Natural killer cell treated with Interleukin-12 subunit alpha and Interleukin-12 subunit beta and Interleukin-15 and Interleukin-18, amount 100 ng/mL, for 72 hours (primary cell): ENCODE measurements around the gene FBLN5. TPM values are rescaled to one million over a fixed set of nuclear protein-coding genes. Genes with fewer than 3 reads are reported as not detected.

ENCODE experiments used
- ATAC-seq, 2 donors: fragments of 150-1000 bp; cut with Tn5 transposase in 1 of 2; sonication (Bioruptor Pico), chemical (Tn5 transposase) in 1 of 2; 2 replicates each; pipeline ENCODE4 v1.10.0; 2021
- DNase-seq: peaks from one replicate; pipeline ENCODE4 v3.0.0; 2022; ENCODE audit warnings: low spot score
- H3K27ac Mint-ChIP-seq, 2 donors: 1 replicate in 1 of 2; 2 replicates in 1 of 2; pipeline ENCODE4 v1.8.0; 2022; ENCODE audit warnings: mixed read lengths in 2 of 2, mild to moderate bottlenecking in 1 of 2, moderate library complexity in 1 of 2
- H3K27me3 Mint-ChIP-seq, 2 donors: 1 replicate in 1 of 2; 2 replicates in 1 of 2; pipeline ENCODE4 v1.8.0; 2022; ENCODE audit warnings: mixed read lengths in 2 of 2
- H3K36me3 Mint-ChIP-seq: one replicate; pipeline ENCODE4 v1.8.0; 2022; ENCODE audit warnings: mixed read lengths
- H3K4me1 Mint-ChIP-seq, 2 donors: 1 replicate in 1 of 2; 2 replicates in 1 of 2; pipeline ENCODE4 v1.8.0; 2022; ENCODE audit warnings: low read depth in 2 of 2, mixed read lengths in 2 of 2, mild to moderate bottlenecking in 1 of 2
- H3K4me3 Mint-ChIP-seq: one replicate; pipeline ENCODE4 v1.8.0; 2022; ENCODE audit warnings: mixed read lengths
- H3K9me3 Mint-ChIP-seq: 2 replicates; pipeline ENCODE4 v1.8.0; 2022; ENCODE audit warnings: mixed read lengths
- total RNA-seq, 2 donors: library from RNA; stranded (reverse); gene quantifications; one replicate each; pipeline ENCODE4 v1.2.3, GENCODE V29; 2022

FBLN5 gene, protein sequence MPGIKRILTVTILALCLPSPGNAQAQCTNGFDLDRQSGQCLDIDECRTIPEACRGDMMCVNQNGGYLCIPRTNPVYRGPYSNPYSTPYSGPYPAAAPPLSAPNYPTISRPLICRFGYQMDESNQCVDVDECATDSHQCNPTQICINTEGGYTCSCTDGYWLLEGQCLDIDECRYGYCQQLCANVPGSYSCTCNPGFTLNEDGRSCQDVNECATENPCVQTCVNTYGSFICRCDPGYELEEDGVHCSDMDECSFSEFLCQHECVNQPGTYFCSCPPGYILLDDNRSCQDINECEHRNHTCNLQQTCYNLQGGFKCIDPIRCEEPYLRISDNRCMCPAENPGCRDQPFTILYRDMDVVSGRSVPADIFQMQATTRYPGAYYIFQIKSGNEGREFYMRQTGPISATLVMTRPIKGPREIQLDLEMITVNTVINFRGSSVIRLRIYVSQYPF
- not detected for total RNA-seq

DNA sequence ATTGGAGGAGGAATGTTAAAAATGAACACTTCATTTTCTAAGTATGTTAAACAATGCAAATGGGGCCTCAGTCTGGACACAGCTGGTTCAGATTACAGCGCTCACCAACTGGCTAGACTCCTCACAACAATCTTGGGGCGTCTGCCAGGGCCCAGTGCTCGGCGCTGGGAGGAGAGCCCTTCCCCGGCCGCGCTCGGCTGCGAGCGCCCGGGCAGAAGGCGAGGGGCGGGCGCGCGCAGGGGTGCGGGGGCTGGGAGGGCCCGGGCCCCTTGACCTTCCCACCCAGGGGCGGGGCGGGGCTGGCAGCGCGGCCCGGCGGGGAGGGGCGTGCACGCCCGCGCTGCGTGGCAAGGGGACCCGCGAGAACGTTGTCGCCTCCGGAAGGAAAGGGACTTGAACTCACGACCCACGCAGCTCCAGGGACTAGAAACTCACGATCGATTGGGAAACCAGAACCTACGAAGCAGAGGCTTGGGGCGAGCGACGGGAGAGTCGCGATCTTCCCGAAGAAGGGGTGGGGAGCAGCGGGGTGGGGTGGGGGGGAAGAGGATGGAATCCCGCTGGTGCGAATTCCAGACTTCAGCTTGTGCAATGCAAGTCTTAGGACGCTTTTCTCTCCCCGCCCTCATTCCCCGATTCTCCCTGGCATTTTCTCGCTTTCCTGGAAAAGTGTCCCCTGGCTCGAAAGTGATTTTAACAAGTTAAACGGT lies at the start of gene FBLN5:
Gene FBLN5, minus strand, starts transcription at position 220 of the 710 bp plus-strand sequence. CDS start 465 bp downstream, outside the sequence.
- H3K27me3 Mint-ChIP-seq: peaks cover 21 to 39% of the 10 kb centered on the region in 2 donors

DNA sequence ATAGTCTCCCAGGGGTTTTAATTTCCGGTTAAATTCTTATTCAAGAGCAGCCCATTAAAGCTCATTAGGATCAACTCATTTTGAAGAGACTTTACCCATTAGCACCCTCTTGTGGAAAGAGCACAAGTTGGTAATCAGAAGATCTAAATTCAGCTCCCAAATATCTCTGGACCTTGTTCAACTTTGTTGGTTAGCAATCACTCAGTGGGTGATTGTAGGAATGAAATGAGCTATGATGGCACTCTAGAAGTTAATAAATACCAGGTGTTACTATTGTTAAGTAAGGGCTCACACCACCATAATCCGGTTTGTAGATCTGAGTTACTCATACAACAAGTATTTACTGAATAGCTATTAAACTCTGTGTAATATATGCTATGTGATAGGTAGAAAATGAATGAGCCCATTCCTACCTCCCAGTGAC lies 49.5 kb upstream of the FBLN5 start:
- Mint-ChIP-seq H3K36me3 (peaks cover 23% of the 10 kb centered on the region), H3K27me3 (no peaks in the 10 kb centered on the region), H3K27ac (peak overlapping the region; percentile 61 to 79), H3K4me3 (peak overlapping the region; percentile 33), H3K9me3 (no peaks in the 10 kb centered on the region), H3K4me1 (peaks cover 26 to 36% of the 10 kb centered on the region in 2 donors)
- ATAC-seq (no peak), DNase-seq (no peak)

More for the DNA sequence above, at the start of gene FBLN5:
- no peak for DNase-seq
- no peak within 1 kb of the TSS for H3K27ac Mint-ChIP-seq
- no peaks in the 10 kb centered on the region for H3K36me3 Mint-ChIP-seq
- H3K4me1 Mint-ChIP-seq: peaks cover 17 to 18% of the 10 kb centered on the region in 2 donors
- H3K4me3 Mint-ChIP-seq: peak within 1 kb of the TSS; percentile 74
- peak; percentile 63 to 84 for ATAC-seq
- no peaks in the 10 kb centered on the region for H3K9me3 Mint-ChIP-seq

DNA sequence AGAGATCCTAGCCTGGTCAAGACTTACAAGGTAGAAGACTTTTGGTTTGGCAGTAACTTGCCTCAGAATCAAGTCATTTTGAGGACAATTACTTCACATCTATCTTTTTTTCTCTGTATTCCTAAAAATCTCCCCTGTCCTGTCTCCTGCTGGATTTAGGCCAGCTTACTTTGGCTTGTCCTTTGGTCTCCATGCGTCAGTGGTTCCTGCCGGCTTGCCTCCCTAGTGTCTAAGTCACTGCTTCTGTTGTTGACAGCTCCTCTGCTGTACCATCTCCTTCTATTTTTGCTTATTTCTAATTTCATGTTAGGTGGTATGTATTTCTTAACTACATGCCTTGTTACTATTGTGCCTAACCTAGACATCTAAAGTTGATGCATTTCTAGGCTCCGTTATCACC lies 39.7 kb upstream of the FBLN5 start:
- no peak for ATAC-seq
- Mint-ChIP-seq H3K4me1 (peaks cover 5 to 6% of the 10 kb centered on the region in 2 donors), H3K27ac (no peak overlapping the region), H3K4me3 (no peak overlapping the region), H3K9me3 (no peaks in the 10 kb centered on the region), H3K36me3 (peaks cover 50% of the 10 kb centered on the region), H3K27me3 (no peaks in the 10 kb centered on the region)
- no peak for DNase-seq

DNA sequence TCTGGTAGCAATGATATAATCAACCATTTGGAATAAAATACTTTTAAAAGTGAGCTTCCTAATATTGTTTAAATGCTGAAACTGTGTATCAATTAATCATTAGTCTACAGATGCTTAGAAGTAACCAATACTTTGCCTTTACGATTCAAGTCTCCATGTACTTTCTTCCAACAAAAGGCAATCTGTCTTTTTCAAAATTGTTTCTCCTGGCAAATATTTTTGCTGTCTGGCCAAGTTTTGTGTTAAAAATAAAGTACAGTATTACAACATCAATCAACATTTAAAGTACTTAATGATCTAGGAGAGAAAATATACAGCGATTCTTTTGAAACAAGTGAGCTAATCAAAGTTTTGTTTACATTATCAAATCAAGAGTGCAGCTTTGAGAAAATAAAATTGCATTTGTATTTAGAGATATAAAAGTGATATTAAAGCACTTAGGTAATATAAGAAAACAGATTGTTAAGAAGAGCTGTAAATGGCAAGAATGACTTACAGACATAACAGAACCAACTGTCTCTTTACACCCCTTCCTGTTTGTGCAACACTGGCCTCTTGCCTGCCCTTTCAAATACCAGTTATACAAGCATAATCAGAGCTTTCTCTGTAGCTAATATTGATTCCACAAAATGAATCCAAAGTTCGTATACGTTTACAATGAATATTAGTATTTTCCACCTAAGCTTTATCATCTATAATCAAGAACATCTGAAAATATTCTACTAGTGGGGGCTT lies 38.2 kb upstream of the FBLN5 start:
- no peak for ATAC-seq
- no peak for DNase-seq
- Mint-ChIP-seq H3K27ac (peak overlapping the region in 1 of 2 donors; percentile 33), H3K36me3 (peaks cover 45% of the 10 kb centered on the region), H3K27me3 (no peaks in the 10 kb centered on the region), H3K4me3 (no peak overlapping the region), H3K4me1 (peaks cover 6 to 7% of the 10 kb centered on the region in 2 donors), H3K9me3 (no peaks in the 10 kb centered on the region)

DNA sequence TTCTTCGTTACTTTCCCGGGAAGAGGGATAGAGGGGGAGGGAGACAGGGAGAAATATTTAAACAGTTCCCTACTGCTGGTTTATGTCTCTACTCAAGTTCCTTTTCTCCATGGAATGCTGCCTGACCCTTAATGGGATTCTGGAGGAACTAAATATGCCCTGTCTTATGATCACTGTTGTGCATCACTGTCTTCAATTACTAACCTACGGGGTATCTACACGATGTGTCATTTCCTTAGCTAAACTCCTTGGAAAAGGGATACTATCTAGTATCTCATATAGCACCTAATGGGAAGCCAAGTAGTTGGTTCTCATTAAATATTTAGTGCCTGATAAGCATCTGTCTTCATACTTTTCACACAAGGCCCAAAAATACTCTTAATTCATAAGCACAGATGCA lies 37.5 kb upstream of the FBLN5 start:
- Mint-ChIP-seq H3K4me3 (no peak overlapping the region), H3K27me3 (no peaks in the 10 kb centered on the region), H3K4me1 (peaks cover 7 to 11% of the 10 kb centered on the region in 2 donors), H3K27ac (no peak overlapping the region), H3K9me3 (no peaks in the 10 kb centered on the region), H3K36me3 (peaks cover 45% of the 10 kb centered on the region)
- ATAC-seq (no peak), DNase-seq (no peak)

DNA sequence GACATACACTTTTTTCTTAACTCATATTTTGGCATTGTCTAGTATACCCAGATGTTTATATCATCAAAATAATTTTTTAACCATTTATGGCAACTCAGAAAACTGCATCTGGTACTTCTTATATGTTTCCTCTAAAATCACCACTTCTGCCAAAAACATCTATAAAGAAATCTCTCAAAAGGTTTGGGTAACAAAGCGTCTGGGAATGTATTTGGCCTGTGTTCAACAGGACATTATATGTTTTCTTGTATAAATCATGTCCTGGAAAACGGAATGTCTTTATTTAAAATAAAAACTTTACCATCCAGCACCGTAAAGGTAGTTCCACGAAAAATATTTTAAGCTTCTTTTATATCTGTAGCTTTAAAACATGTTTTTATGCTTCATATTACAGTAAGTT lies 36.1 kb upstream of the FBLN5 start:
- no peaks in the 10 kb centered on the region for H3K9me3 Mint-ChIP-seq
- no peak for ATAC-seq
- H3K4me3 Mint-ChIP-seq: no peak overlapping the region
- H3K36me3 Mint-ChIP-seq: peaks cover 45% of the 10 kb centered on the region
- peaks cover 10 to 11% of the 10 kb centered on the region in 2 donors for H3K4me1 Mint-ChIP-seq
- DNase-seq: no peak
- no peaks in the 10 kb centered on the region for H3K27me3 Mint-ChIP-seq
- no peak overlapping the region for H3K27ac Mint-ChIP-seq

DNA sequence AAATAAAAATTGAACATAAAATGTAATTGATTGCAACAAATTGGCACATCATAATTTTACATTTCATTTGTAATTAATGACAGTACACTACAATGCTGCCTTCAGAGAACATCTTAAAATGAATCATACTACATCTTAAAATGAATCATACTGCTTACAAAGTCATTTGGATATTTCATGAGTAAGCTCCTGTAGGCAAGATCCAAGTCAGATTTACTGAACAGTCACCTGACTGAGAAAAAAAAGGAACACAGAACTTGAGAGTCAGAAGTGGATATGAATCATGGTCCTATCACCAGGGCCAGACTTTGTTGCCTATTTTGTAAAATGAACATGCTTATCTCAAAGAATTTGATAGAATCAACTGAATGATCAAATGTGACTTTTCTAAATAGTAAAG lies 32.7 kb upstream of the FBLN5 start:
- ATAC-seq: peak; percentile 89 to 94
- no peak for DNase-seq
- H3K27ac Mint-ChIP-seq: peak overlapping the region; percentile 63 to 88
- peaks cover 13 to 16% of the 10 kb centered on the region in 2 donors for H3K4me1 Mint-ChIP-seq
- no peaks in the 10 kb centered on the region for H3K9me3 Mint-ChIP-seq
- H3K4me3 Mint-ChIP-seq: peak overlapping the region; percentile 49
- no peaks in the 10 kb centered on the region for H3K27me3 Mint-ChIP-seq
- H3K36me3 Mint-ChIP-seq: peaks cover 17% of the 10 kb centered on the region

DNA sequence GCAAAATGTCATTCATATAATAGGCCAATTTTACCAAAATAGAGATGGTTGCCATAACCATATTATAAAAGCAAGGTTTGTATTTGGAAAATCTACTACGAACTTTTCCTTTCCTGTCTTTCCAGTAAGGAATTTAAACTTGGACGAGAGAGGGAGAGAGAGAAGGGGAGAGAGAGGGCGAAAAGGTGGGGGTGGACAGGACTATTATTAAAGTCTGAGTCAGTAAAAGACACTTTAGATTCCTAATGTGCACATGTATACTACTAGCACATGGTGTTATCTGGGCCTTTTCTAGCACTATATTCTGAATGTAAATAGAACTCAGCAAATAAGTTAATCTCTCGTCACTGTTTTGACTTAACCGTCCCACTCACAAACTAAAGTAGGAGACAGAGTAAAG lies 30.4 kb upstream of the FBLN5 start:
- DNase-seq (no peak), ATAC-seq (no peak)
- H3K36me3 Mint-ChIP-seq: peaks cover 11% of the 10 kb centered on the region
- peaks cover 10 to 12% of the 10 kb centered on the region in 2 donors for H3K4me1 Mint-ChIP-seq
- no peaks in the 10 kb centered on the region for H3K27me3 Mint-ChIP-seq
- H3K9me3 Mint-ChIP-seq: no peaks in the 10 kb centered on the region
- H3K4me3 Mint-ChIP-seq: no peak overlapping the region
- H3K27ac Mint-ChIP-seq: no peak overlapping the region

DNA sequence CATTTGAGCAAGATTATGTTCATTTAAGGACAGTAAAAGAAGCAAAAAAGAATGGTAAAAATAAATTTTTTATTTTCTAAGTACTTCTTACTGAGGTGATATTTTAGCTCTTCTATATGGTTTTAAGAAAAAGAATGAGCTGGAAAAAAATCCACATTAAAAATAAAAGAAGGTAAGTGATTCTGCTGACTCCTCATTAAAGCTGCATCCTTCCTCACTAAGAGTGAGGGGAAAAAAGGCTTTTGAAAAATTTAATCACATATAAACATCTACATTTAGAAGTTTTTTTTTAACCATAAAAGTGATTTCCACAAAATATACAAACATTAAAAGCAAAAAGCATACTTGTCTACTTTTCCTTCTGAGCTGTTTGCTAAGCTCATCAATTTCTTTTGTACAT lies 28.3 kb upstream of the FBLN5 start:
- H3K27me3 Mint-ChIP-seq: no peaks in the 10 kb centered on the region
- peaks cover 5 to 10% of the 10 kb centered on the region in 2 donors for H3K4me1 Mint-ChIP-seq
- H3K4me3 Mint-ChIP-seq: no peak overlapping the region
- H3K36me3 Mint-ChIP-seq: peaks cover 7% of the 10 kb centered on the region
- H3K27ac Mint-ChIP-seq: no peak overlapping the region
- no peak for DNase-seq
- ATAC-seq: no peak
- H3K9me3 Mint-ChIP-seq: no peaks in the 10 kb centered on the region

DNA sequence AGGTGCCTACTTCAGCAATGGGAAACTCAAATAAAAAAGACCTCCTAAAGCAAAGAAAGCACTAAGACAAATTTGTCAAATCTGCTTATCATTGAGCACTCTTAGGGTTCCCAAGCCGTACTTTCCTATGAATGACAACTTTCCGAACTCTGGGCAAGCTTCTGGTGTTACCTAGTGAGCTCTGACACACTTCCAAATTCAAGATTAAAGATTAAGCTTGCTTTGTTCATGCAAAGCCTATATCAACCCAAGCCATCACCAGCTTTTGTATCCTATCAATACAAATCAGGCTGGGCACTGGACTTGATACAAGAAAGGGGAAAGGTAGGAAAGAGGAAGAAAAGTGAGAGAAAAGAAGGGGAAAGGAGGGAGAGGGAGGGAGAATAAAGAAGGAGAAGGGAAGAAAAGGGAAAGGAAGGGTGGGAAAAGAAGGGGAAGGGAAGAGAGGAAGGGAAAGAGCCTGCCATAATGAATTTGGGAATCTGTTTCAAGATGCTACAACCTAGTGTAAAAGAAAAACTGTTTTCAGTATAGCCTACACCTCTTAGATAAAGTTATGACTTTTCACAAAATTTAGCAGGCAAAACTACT lies 23.8 kb upstream of the FBLN5 start:
- Mint-ChIP-seq H3K9me3 (no peaks in the 10 kb centered on the region), H3K4me1 (peaks cover 6 to 7% of the 10 kb centered on the region in 2 donors), H3K4me3 (no peak overlapping the region), H3K36me3 (peaks cover 12% of the 10 kb centered on the region), H3K27ac (no peak overlapping the region), H3K27me3 (no peaks in the 10 kb centered on the region)
- DNase-seq (no peak), ATAC-seq (no peak)

DNA sequence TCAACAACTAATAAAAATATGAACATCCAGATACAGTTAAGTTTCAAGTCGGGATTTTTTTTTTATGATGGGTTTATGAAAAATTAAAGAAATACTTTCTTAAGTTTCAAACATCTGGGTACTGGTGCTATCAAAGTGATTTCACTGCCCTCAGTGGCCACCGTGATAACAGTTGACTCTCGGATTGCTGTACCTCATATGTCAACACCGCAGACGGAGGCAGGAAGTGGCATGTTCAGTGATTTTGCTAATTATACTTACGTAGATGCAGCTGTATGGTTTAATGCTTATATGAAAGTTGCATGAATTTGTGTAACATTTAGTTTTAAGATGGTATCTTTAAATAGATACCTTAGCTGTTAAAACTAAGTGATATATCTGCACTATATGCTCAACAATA lies 20.8 kb upstream of the FBLN5 start:
- ATAC-seq (peak; percentile 64 to 82), DNase-seq (no peak)
- Mint-ChIP-seq H3K4me1 (peaks cover 6 to 7% of the 10 kb centered on the region in 2 donors), H3K36me3 (peaks cover 5% of the 10 kb centered on the region), H3K9me3 (no peaks in the 10 kb centered on the region), H3K27me3 (no peaks in the 10 kb centered on the region), H3K4me3 (no peak overlapping the region), H3K27ac (peak overlapping the region; percentile 26 to 76)

DNA sequence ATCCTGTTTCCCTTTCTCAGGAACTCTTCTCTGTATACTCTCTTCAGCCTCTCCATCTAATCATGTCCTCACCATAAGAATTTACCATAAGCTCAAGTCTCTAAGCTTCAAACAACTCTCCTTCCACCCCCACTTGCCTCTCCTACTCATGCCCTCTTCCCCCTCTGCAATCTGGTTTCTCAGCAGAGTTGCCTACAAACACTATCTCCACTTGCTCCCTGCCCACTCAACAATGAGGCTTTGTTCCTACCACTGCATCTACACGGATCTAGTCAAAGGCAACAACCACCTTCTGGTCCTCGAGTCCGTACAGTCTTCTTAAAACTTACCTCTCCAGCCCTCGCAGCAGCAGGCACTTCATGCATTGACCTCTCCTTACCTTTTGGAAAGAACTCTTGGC lies 17.2 kb upstream of the FBLN5 start:
- Mint-ChIP-seq H3K4me1 (peaks cover 6 to 7% of the 10 kb centered on the region in 2 donors), H3K27me3 (no peaks in the 10 kb centered on the region), H3K27ac (no peak overlapping the region), H3K4me3 (no peak overlapping the region), H3K36me3 (peaks cover 5% of the 10 kb centered on the region), H3K9me3 (no peaks in the 10 kb centered on the region)
- ATAC-seq (no peak), DNase-seq (no peak)

DNA sequence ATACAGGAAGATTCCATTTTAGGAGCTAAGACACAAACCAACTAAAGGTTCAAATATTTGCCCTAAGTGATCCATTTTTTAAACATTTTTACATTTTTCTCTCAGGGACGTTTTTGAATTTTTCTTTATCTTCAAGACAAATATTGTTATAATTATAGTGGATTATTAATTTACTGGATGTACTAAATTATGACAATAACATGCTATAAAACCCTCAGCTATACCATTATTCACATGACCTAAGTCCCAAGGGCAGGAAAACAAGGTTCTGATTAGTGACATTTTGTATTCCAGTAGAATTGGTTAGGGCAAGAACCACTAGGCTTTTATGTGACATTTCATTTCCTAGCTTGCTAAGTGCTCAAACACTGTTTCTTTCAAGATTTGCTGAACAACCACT lies 16.5 kb upstream of the FBLN5 start:
- DNase-seq (no peak), ATAC-seq (no peak)
- Mint-ChIP-seq H3K36me3 (peaks cover 5% of the 10 kb centered on the region), H3K9me3 (no peaks in the 10 kb centered on the region), H3K4me3 (no peak overlapping the region), H3K27me3 (no peaks in the 10 kb centered on the region), H3K27ac (no peak overlapping the region), H3K4me1 (peaks cover 6 to 7% of the 10 kb centered on the region in 2 donors)
